Activated T-cell treated with anti-CD3 and anti-CD28 coated beads, Interleukin-2, amount 50 U/mL, for 4 hours (primary cell): Measurements from ENCODE around the gene VASH1. TPM values are rescaled to one million over a fixed set of nuclear protein-coding genes. Genes with fewer than 3 reads are reported as not detected.
A peak's percentile ranks its signal among the peaks of the same experiment; 100 is the strongest.

ENCODE experiments used
- ATAC-seq, 2 donors: fragments of 200-7000 bp; cut with Tn5 transposase; one replicate each; pipeline ENCODE4 v1.10.0; 2021
- DNase-seq: peaks from one replicate; pipeline ENCODE4 v3.0.0-alpha.2; 2020
- H3K27me3 Mint-ChIP-seq: one replicate; pipeline ENCODE4 v1.8.0; 2021; ENCODE audit warnings: low read depth, mixed read lengths
- H3K36me3 Mint-ChIP-seq: one replicate; pipeline ENCODE4 v1.8.0; 2022; ENCODE audit warnings: mixed read lengths; ENCODE audit not compliant: insufficient read depth
- H3K4me1 Mint-ChIP-seq: one replicate; pipeline ENCODE4 v1.8.0; 2021; ENCODE audit warnings: low read depth, mixed read lengths
- H3K4me3 Mint-ChIP-seq: one replicate; pipeline ENCODE4 v1.8.0; 2021; ENCODE audit warnings: mild to moderate bottlenecking, moderate library complexity, mixed read lengths
- H3K9me3 Mint-ChIP-seq: one replicate; pipeline ENCODE4 v1.8.0; 2021; ENCODE audit warnings: mixed read lengths
- total RNA-seq, 3 donors: library from RNA; stranded (reverse); gene quantifications; one replicate each; pipeline ENCODE4 v1.2.1, GENCODE V29; 2021

Gene VASH1
- total RNA-seq, 3 donors from 2014 or later: 1.8 to 2.6 (median 2.2) TPM

DNA sequence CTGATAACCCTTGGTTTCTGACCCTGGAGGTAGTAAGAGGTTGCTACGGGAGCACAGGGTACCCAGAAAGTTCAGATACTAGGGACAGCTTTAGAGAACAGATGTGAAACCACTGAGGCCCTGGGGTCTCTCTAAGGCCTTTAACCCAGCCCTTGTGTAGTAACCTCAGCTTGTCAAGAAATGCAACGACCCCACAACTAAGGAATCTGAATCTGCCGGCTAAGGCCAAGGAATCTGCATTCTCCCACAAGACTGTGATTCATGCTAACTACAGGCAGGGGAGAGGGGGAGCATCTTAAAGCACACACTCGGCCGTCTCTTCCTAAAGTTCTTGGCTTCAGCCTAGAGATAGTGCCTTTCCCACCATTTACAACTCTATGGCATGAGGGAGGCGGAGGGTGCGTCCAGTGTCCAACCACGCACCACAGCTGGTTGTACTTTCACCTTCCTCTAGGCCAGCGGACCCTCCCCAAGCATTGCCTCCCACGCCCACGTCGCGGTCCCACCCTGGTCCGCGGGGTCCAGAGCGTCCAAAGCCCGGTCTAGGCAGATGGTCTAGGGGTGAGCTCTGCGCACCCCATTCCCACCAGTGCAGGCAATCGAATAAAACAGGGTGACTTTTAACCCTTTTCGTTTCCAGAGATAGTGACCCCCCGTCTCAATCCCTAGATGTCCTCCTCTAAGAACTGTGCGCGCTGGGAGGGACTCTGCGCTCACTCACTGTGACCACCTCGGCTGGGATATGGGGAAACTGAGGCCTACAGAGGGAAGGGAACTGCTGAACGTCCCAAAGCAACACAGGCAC lies 735 bp upstream of the VASH1 start:
- peaks cover 24% of the 10 kb centered on the region for H3K27me3 Mint-ChIP-seq
- no peak for DNase-seq

GRCh38 chr14:76761960-76762410 lies 717 bp downstream of the VASH1 start:
- H3K36me3 Mint-ChIP-seq: no peaks in the 10 kb centered on the region
- ATAC-seq: peak; percentile 7 to 13
- H3K9me3 Mint-ChIP-seq: no peaks in the 10 kb centered on the region
- no peak for DNase-seq
- H3K4me3 Mint-ChIP-seq: peak overlapping the region; percentile 82
- peaks cover 21% of the 10 kb centered on the region for H3K27me3 Mint-ChIP-seq
- peaks cover 16% of the 10 kb centered on the region for H3K4me1 Mint-ChIP-seq

More for the DNA sequence above, 735 bp upstream of the VASH1 start:
- H3K4me1 Mint-ChIP-seq: peaks cover 16% of the 10 kb centered on the region
- ATAC-seq: no peak
- peak overlapping the region; percentile 69 for H3K4me3 Mint-ChIP-seq
- H3K36me3 Mint-ChIP-seq: no peaks in the 10 kb centered on the region
- H3K9me3 Mint-ChIP-seq: no peaks in the 10 kb centered on the region

- H3K36me3 Mint-ChIP-seq: no peaks in the 10 kb centered on the region
- peaks cover 16% of the 10 kb centered on the region for H3K4me1 Mint-ChIP-seq
- no peak for ATAC-seq
- peak overlapping the region; percentile 82 for H3K4me3 Mint-ChIP-seq
- no peak for DNase-seq
- H3K9me3 Mint-ChIP-seq: no peaks in the 10 kb centered on the region
- H3K27me3 Mint-ChIP-seq: peaks cover 21% of the 10 kb centered on the region
These were observed 1.3 kb downstream of the VASH1 start for GRCh38 chr14:76762411-76763095.

- DNase-seq: no peak
- Mint-ChIP-seq H3K4me1 (peaks cover 24% of the 10 kb centered on the region), H3K4me3 (peak overlapping the region; percentile 82), H3K36me3 (no peaks in the 10 kb centered on the region), H3K9me3 (no peaks in the 10 kb centered on the region), H3K27me3 (peaks cover 17% of the 10 kb centered on the region)
- no peak for ATAC-seq
These were observed 2.1 kb downstream of the VASH1 start for GRCh38 chr14:76763096-76764041.

GRCh38 chr14:76765461-76765931 lies 4.2 kb downstream of the VASH1 start:
- H3K27me3 Mint-ChIP-seq: peaks cover 14% of the 10 kb centered on the region
- DNase-seq (no peak), ATAC-seq (no peak)
- H3K9me3 Mint-ChIP-seq: no peaks in the 10 kb centered on the region
- H3K36me3 Mint-ChIP-seq: no peaks in the 10 kb centered on the region
- H3K4me3 Mint-ChIP-seq: no peak overlapping the region
- H3K4me1 Mint-ChIP-seq: peaks cover 34% of the 10 kb centered on the region

GRCh38 chr14:76767681-76768656 lies 6.7 kb downstream of the VASH1 start:
- DNase-seq: peak; percentile 60
- peaks cover 22% of the 10 kb centered on the region for H3K4me1 Mint-ChIP-seq
- no peaks in the 10 kb centered on the region for H3K9me3 Mint-ChIP-seq
- H3K4me3 Mint-ChIP-seq: peak overlapping the region; percentile 38
- peaks cover 2% of the 10 kb centered on the region for H3K27me3 Mint-ChIP-seq
- H3K36me3 Mint-ChIP-seq: no peaks in the 10 kb centered on the region
- ATAC-seq: peak; percentile 96 to 97

DNA sequence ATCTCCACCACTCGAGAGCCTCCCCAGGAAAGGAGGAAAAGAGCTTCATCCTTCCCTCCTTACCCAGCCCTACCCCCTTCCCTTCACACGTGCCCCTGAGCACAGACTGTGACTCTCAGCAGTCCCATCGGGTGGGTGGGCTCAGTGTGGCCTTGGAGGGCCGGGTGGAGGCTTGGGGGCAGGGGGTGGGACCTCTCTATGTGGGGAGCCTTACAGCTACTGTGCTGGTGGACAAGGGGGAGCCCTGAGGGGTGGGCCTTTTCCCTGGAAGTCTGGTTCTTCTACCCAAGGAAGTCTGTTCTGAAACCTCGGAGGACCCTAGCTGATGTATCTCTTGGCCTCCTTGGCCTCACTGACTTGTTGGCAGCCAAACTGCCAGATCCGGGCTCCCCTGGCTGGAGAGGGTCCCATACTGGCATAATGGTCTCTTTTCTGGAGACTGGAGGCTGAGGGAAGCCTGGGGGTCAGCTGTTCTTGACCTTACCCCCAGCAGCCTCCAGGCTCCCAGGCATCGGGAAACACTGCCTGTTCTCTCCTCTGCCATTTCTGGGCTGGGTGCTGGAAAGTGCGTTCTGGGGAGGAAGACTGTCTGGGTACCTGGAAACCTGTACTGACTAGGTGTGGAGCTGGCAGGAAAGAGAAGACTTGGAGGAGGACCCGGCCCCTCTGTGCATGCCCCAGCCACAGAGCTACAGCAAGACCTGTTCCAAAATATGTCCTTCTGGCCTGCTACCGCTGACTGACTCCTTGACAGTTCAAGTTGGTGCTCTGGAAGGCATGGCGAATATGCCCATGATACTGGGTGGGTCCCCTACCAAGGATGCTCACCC lies 7.6 kb downstream of the VASH1 start:
- ATAC-seq (peak in 1 of 2 donors; percentile 23), DNase-seq (no peak)
- Mint-ChIP-seq H3K4me1 (peaks cover 18% of the 10 kb centered on the region), H3K36me3 (no peaks in the 10 kb centered on the region), H3K9me3 (no peaks in the 10 kb centered on the region), H3K4me3 (no peak overlapping the region), H3K27me3 (no peaks in the 10 kb centered on the region)

DNA sequence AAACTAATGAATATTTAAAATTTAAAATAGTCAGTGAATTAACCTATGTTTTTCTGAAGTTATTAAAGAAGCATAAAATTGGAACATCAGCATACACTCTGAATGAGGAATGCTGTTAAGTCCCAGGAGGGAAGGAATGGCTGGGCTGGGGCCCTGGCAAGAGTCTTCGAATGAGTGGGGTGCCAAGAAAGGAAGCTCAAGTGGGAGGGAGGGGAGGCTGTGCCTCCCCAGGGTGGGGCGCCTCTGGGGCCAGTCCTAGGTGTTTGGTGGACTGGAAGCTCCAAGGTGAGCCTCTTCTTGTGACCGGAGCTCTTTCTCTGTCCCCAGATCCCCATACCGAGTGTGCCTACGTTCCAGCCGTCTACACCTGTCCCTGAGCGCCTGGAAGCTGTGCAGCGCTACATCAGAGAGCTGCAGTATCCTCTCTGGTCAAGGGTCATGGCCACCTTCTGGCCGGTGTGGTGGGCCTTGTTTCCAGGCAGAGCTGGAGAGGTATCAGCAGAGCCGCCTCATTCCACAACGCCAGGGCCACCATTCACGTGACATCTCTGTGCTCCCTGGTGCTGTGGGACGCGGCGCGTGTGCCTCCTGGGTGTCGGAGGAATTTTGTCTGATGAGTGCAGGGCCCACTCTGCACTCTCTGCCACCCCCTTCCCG lies 8.5 kb downstream of the VASH1 start:
- DNase-seq (no peak), ATAC-seq (no peak)
- Mint-ChIP-seq H3K4me1 (peaks cover 18% of the 10 kb centered on the region), H3K36me3 (no peaks in the 10 kb centered on the region), H3K4me3 (no peak overlapping the region), H3K27me3 (no peaks in the 10 kb centered on the region), H3K9me3 (no peaks in the 10 kb centered on the region)

GRCh38 chr14:76770521-76771436 lies 9.5 kb downstream of the VASH1 start:
- no peaks in the 10 kb centered on the region for H3K9me3 Mint-ChIP-seq
- H3K4me3 Mint-ChIP-seq: no peak overlapping the region
- peaks cover 18% of the 10 kb centered on the region for H3K4me1 Mint-ChIP-seq
- no peaks in the 10 kb centered on the region for H3K36me3 Mint-ChIP-seq
- DNase-seq: no peak
- no peaks in the 10 kb centered on the region for H3K27me3 Mint-ChIP-seq
- no peak for ATAC-seq

DNA sequence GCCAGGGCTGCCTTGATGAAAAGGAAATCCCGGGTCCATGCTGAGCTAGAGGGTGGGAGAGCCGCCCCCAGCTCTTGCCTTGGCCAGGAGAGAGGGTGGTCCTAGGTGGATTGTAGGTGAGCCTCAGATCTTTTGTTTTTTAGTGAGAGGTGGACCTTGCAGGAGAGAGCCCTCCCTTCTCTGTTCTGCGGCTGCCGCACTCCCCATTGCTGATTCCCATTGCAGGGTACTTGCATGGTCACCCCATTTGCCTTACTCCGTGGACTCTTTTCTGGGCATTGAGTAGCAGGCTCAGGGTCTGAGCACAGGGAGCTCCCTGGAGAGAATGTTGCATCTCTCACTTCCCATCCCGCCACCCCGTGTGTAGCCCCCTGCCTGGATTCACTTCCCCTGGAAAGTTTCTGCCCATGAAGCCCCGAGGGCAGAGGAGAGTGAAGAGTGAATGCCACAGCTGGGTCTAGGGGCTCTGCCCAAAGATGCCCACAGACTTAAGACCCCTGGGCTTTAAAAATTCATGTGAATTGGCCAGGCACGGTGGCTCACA lies 10.2 kb downstream of the VASH1 start:
- no peak for ATAC-seq
- H3K36me3 Mint-ChIP-seq: no peaks in the 10 kb centered on the region
- no peak for DNase-seq
- H3K9me3 Mint-ChIP-seq: no peaks in the 10 kb centered on the region
- peaks cover 18% of the 10 kb centered on the region for H3K4me1 Mint-ChIP-seq
- no peak overlapping the region for H3K4me3 Mint-ChIP-seq
- no peaks in the 10 kb centered on the region for H3K27me3 Mint-ChIP-seq
